HEK293 (cell line): Measurements from ENCODE around the gene ADCK2.

Source experiments
- GFI1B ChIP-seq: fragments of 450-650 bp; formaldehyde crosslinking; IDR thresholded peaks from 2 replicates; pipeline ENCODE4 v1.5.1; 2016; ENCODE audit warnings: missing biosample characterization, missing genetic modification characterization
- GLI4 ChIP-seq: fragments of 450-650 bp; formaldehyde crosslinking; IDR thresholded peaks from 2 replicates; pipeline ENCODE4 v1.5.1; 2016; ENCODE audit warnings: missing biosample characterization, missing genetic modification characterization
- IKZF3 ChIP-seq: fragments of 450-650 bp; IDR thresholded peaks from 2 replicates; pipeline ENCODE4 v1.5.0; 2018; ENCODE audit warnings: missing biosample characterization, mild to moderate bottlenecking, missing genetic modification characterization, moderate library complexity
- KLF1 ChIP-seq: fragments of 450-650 bp; formaldehyde crosslinking; IDR thresholded peaks from 2 replicates; pipeline ENCODE4 v1.5.1; 2016; ENCODE audit warnings: missing biosample characterization, missing genetic modification characterization
- KLF10 ChIP-seq: fragments of 450-650 bp; IDR thresholded peaks from 2 replicates; pipeline ENCODE4 v1.5.1; 2018; ENCODE audit warnings: missing biosample characterization, mild to moderate bottlenecking, missing genetic modification characterization
- KLF16 ChIP-seq: fragments of 450-650 bp; formaldehyde crosslinking; IDR thresholded peaks from 2 replicates; pipeline ENCODE4 v1.5.1; 2017; ENCODE audit warnings: missing biosample characterization, missing genetic modification characterization
- SETDB1 ChIP-seq: IDR thresholded peaks from one replicate; pipeline ENCODE4 v1.6.1; 2017; ENCODE audit warnings: mild to moderate bottlenecking, low read length, moderate library complexity, mixed read lengths; ENCODE audit not compliant: insufficient read length
- SP7 ChIP-seq: fragments of 450-650 bp; formaldehyde crosslinking; IDR thresholded peaks from 2 replicates; pipeline ENCODE4 v1.5.1; 2016; ENCODE audit warnings: missing biosample characterization, missing genetic modification characterization
- ZBTB17 ChIP-seq: fragments of 450-650 bp; formaldehyde crosslinking; IDR thresholded peaks from 2 replicates; pipeline ENCODE4 v1.5.1; 2016; ENCODE audit warnings: missing biosample characterization, missing genetic modification characterization
- ZBTB8A ChIP-seq: fragments of 450-650 bp; formaldehyde crosslinking; IDR thresholded peaks from 2 replicates; pipeline ENCODE4 v1.5.1; 2016; ENCODE audit warnings: missing biosample characterization, missing genetic modification characterization
- ZNF112 ChIP-seq: fragments of 450-650 bp; formaldehyde crosslinking; IDR thresholded peaks from 2 replicates; pipeline ENCODE4 v1.5.0; 2017; ENCODE audit warnings: missing biosample characterization, missing genetic modification characterization
- ZNF19 ChIP-seq: fragments of 450-650 bp; formaldehyde crosslinking; IDR thresholded peaks from 2 replicates; pipeline ENCODE4; 2016; ENCODE audit warnings: missing biosample characterization, missing genetic modification characterization, low read depth
- ZNF350 ChIP-seq: fragments of 450-650 bp; formaldehyde crosslinking; IDR thresholded peaks from 2 replicates; pipeline ENCODE4 v1.5.0; 2017; ENCODE audit warnings: missing biosample characterization, mild to moderate bottlenecking, missing genetic modification characterization
- ZNF621 ChIP-seq: fragments of 450-650 bp; formaldehyde crosslinking; IDR thresholded peaks from 2 replicates; pipeline ENCODE4 v1.5.1; 2017; ENCODE audit warnings: missing biosample characterization, missing genetic modification characterization
- ZNF624 ChIP-seq: fragments of 450-650 bp; formaldehyde crosslinking; IDR thresholded peaks from 2 replicates; pipeline ENCODE4 v1.5.1; 2017; ENCODE audit warnings: missing biosample characterization, missing genetic modification characterization
- ZNF654 ChIP-seq: fragments of 450-650 bp; formaldehyde crosslinking; IDR thresholded peaks from 2 replicates; pipeline ENCODE4 v1.5.1; 2016; ENCODE audit warnings: low read depth, missing biosample characterization, missing genetic modification characterization
- ZNF658 ChIP-seq: fragments of 450-650 bp; formaldehyde crosslinking; IDR thresholded peaks from 2 replicates; pipeline ENCODE4; 2016; ENCODE audit warnings: missing biosample characterization, missing genetic modification characterization
- TF ChIP-seq, protein P1 (sequence below): fragments of 450-650 bp; formaldehyde crosslinking; IDR thresholded peaks from 2 replicates; pipeline ENCODE4 v1.5.1; 2016; ENCODE audit warnings: missing biosample characterization, missing genetic modification characterization
- TF ChIP-seq, protein P2 (sequence below): fragments of 450-650 bp; formaldehyde crosslinking; IDR thresholded peaks from 2 replicates; pipeline ENCODE4 v1.5.1; 2017; ENCODE audit warnings: missing biosample characterization, missing genetic modification characterization
- TF ChIP-seq, protein P3 (sequence below): IDR thresholded peaks from 2 replicates; pipeline ENCODE4 v1.6.1; 2011; ENCODE audit warnings: mild to moderate bottlenecking, low read depth, low read length, borderline replicate concordance
- TF ChIP-seq, protein P4 (sequence below): fragments of 450-650 bp; formaldehyde crosslinking; IDR thresholded peaks from 2 replicates; pipeline ENCODE4 v1.5.1; 2016; ENCODE audit warnings: missing biosample characterization, missing genetic modification characterization, low read depth
- TF ChIP-seq, protein P5 (sequence below): fragments of 450-650 bp; formaldehyde crosslinking; IDR thresholded peaks from 2 replicates; pipeline ENCODE4 v1.5.1; 2016; ENCODE audit warnings: missing biosample characterization, missing genetic modification characterization

The ADCK2 gene

DNA sequence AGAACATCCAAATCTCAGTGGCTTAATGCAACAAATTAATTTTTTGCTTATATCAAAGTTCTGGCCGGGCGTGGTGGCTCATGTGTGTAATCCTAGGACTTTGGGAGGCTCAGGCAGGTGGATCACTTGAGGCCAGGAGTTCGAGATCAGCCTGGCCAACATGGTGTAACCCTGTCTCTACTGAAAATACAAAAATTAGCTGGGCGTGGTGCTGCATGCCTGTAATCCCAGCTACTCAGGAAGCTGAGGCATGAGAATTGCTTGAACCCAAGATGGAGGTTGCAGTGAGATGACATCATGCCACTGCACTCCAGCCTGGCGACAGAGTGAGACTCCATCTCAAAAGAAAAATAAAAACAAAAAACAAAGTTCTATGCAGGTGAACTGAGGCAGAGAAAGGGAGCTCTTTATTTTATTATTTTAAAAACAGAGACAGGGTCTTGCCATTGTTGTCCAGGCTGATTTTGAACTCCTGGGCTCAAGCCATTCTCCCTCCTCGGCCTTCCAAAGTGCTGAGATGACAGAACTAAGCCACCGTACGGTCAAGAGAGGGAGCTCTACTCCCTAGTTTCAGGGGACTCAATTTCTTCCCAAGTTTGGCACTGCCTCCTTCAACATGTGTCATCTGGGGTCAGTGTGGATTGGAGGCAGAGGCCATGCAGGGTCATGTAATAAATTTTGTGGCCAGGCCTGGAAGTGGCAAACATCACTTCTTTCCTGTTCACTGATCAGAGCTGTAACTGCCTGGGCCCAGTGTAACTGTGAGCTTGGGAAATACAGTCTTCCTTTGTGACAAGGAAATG lies 2.4 kb downstream of the ADCK2 start (continued):
- TF ChIP-seq, protein P1, sequence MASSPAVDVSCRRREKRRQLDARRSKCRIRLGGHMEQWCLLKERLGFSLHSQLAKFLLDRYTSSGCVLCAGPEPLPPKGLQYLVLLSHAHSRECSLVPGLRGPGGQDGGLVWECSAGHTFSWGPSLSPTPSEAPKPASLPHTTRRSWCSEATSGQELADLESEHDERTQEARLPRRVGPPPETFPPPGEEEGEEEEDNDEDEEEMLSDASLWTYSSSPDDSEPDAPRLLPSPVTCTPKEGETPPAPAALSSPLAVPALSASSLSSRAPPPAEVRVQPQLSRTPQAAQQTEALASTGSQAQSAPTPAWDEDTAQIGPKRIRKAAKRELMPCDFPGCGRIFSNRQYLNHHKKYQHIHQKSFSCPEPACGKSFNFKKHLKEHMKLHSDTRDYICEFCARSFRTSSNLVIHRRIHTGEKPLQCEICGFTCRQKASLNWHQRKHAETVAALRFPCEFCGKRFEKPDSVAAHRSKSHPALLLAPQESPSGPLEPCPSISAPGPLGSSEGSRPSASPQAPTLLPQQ (tag by site-specific recombination), result no peak
- no peak for TF ChIP-seq KLF10 (tag by site-specific recombination)
- TF ChIP-seq IKZF3 (tag by site-specific recombination), result peak; percentile 64
- TF ChIP-seq GFI1B, result no peak
- peak; percentile 82 for TF ChIP-seq ZBTB17
- TF ChIP-seq, protein P2, sequence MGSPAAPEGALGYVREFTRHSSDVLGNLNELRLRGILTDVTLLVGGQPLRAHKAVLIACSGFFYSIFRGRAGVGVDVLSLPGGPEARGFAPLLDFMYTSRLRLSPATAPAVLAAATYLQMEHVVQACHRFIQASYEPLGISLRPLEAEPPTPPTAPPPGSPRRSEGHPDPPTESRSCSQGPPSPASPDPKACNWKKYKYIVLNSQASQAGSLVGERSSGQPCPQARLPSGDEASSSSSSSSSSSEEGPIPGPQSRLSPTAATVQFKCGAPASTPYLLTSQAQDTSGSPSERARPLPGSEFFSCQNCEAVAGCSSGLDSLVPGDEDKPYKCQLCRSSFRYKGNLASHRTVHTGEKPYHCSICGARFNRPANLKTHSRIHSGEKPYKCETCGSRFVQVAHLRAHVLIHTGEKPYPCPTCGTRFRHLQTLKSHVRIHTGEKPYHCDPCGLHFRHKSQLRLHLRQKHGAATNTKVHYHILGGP (tag by site-specific recombination), result no peak
- no peak for TF ChIP-seq SETDB1
- TF ChIP-seq GLI4 (tag by site-specific recombination), result no peak
- TF ChIP-seq KLF16, result 0 out of 2 replicates have a peak, but pooled peaks have one; percentile 45
- TF ChIP-seq SP7 (tag by site-specific recombination), result peak; percentile 58; the same call in 1 of the 2 replicates
- TF ChIP-seq ZNF112 (tag by site-specific recombination), result no peak
- TF ChIP-seq, protein P3, sequence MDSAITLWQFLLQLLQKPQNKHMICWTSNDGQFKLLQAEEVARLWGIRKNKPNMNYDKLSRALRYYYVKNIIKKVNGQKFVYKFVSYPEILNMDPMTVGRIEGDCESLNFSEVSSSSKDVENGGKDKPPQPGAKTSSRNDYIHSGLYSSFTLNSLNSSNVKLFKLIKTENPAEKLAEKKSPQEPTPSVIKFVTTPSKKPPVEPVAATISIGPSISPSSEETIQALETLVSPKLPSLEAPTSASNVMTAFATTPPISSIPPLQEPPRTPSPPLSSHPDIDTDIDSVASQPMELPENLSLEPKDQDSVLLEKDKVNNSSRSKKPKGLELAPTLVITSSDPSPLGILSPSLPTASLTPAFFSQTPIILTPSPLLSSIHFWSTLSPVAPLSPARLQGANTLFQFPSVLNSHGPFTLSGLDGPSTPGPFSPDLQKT, result no peak
- TF ChIP-seq ZNF658 (tag by site-specific recombination), result no peak
- TF ChIP-seq ZNF350 (tag by site-specific recombination), result no peak
- TF ChIP-seq, protein P4, sequence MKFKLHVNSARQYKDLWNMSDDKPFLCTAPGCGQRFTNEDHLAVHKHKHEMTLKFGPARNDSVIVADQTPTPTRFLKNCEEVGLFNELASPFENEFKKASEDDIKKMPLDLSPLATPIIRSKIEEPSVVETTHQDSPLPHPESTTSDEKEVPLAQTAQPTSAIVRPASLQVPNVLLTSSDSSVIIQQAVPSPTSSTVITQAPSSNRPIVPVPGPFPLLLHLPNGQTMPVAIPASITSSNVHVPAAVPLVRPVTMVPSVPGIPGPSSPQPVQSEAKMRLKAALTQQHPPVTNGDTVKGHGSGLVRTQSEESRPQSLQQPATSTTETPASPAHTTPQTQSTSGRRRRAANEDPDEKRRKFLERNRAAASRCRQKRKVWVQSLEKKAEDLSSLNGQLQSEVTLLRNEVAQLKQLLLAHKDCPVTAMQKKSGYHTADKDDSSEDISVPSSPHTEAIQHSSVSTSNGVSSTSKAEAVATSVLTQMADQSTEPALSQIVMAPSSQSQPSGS (tag by site-specific recombination), result peak; percentile 93
- TF ChIP-seq ZNF654 (tag by site-specific recombination), result peak; percentile 82
- TF ChIP-seq ZNF19 (tag by site-specific recombination), result no peak
- TF ChIP-seq ZNF621, result no peak
- no peak for TF ChIP-seq ZNF624 (tag by site-specific recombination)
- TF ChIP-seq, protein P5, sequence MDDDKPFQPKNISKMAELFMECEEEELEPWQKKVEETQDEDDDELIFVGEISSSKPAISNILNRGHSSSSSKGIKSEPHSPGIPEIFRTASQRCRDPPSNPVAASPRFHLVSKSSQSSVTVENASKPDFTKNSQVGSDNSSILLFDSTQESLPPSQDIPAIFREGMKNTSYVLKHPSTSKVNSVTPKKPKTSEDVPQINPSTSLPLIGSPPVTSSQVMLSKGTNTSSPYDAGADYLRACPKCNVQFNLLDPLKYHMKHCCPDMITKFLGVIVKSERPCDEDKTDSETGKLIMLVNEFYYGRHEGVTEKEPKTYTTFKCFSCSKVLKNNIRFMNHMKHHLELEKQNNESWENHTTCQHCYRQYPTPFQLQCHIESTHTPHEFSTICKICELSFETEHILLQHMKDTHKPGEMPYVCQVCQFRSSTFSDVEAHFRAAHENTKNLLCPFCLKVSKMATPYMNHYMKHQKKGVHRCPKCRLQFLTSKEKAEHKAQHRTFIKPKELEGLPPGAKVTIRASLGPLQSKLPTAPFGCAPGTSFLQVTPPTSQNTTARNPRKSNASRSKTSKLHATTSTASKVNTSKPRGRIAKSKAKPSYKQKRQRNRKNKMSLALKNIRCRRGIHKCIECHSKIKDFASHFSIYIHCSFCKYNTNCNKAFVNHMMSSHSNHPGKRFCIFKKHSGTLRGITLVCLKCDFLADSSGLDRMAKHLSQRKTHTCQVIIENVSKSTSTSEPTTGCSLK (tag by site-specific recombination), result no peak
- TF ChIP-seq KLF1 (tag by site-specific recombination), result no peak; the same call in 1 of the 2 replicates
- TF ChIP-seq ZBTB8A (tag by site-specific recombination), result no peak
